Ishikawa (cell line): ENCODE results near the gene RRAGD.

Experiments
- CEBPB ChIP-seq: IDR thresholded peaks from 2 replicates; pipeline ENCODE4 v1.6.1; 2012
- CREB1 ChIP-seq: IDR thresholded peaks from 2 replicates; pipeline ENCODE4 v1.6.1; 2012; ENCODE audit warnings: low read depth
- EGR1 ChIP-seq: IDR thresholded peaks from 2 replicates; pipeline ENCODE4 v1.6.1; 2012
- EP300 ChIP-seq: IDR thresholded peaks from 2 replicates; pipeline ENCODE4 v1.6.1; 2012; ENCODE audit warnings: borderline replicate concordance
- FOXM1 ChIP-seq: IDR thresholded peaks from 2 replicates; pipeline ENCODE4 v1.6.1; 2012; ENCODE audit warnings: low read depth, borderline replicate concordance
- NFIC ChIP-seq: IDR thresholded peaks from 2 replicates; pipeline ENCODE4 v1.6.1; 2012
- RAD21 ChIP-seq: IDR thresholded peaks from 2 replicates; pipeline ENCODE4 v1.6.1; 2012; ENCODE audit warnings: low read depth
- TAF1 ChIP-seq: IDR thresholded peaks from 2 replicates; pipeline ENCODE4 v1.6.1; 2012; ENCODE audit warnings: low read depth, mild to moderate bottlenecking
- TCF12 ChIP-seq: IDR thresholded peaks from 2 replicates; pipeline ENCODE4 v1.6.1; 2012; ENCODE audit warnings: low read depth
- TEAD4 ChIP-seq: IDR thresholded peaks from 2 replicates; pipeline ENCODE4 v1.6.1; 2012
- YY1 ChIP-seq: IDR thresholded peaks from 2 replicates; pipeline ENCODE4 v1.6.1; 2012; ENCODE audit warnings: low read depth
- ZBTB7A ChIP-seq: IDR thresholded peaks from 2 replicates; pipeline ENCODE4 v1.6.1; 2012; ENCODE audit warnings: low read depth
- TF ChIP-seq, protein P1 (sequence below): IDR thresholded peaks from 2 replicates; pipeline ENCODE4 v1.6.1; 2012
- TF ChIP-seq, protein P2 (sequence below): IDR thresholded peaks from 2 replicates; pipeline ENCODE4 v1.6.1; 2012; ENCODE audit warnings: low read depth, mild to moderate bottlenecking
- TF ChIP-seq, protein P3 (sequence below): IDR thresholded peaks from 2 replicates; pipeline ENCODE4 v1.6.1; 2012

The RRAGD gene

DNA sequence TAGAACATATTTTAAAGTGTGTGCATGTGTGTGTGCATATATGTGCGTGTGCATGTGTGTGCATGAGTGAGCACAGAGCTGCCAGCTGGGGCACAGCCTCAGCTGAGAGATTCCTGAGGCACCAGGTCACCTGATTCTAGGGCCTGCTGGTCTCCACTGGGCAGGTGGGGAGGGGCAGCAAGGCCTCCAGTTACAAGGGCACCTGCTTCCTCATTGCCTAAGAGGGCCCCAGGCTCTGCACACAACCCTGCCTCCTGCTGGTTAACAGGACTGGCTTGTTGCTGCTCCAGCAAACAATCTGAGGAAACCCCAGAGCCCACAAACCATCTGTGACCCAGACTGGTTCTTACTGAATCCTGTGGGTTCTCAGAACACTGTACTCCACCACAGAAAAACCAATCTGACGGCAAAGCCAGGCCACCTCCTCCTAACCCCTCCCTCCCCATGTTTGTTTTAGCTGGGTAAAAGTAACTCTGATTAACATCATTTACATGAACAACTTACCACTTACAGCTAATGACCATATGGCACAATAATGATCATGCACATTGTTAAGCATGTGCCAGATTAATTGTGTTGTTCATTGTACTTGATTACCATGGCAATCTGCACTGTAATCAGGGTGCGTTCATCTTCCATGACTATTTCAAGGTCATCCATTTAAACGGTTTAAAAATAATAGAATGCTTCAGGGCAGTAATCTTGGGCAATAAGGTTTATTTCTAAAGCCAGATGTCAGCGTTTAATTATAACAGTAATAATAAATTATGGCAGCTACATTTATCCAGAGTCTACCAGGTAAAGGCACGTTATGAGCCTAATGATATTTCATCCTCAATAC is 36.4 kb downstream of the RRAGD start:
- TF ChIP-seq, protein P1, sequence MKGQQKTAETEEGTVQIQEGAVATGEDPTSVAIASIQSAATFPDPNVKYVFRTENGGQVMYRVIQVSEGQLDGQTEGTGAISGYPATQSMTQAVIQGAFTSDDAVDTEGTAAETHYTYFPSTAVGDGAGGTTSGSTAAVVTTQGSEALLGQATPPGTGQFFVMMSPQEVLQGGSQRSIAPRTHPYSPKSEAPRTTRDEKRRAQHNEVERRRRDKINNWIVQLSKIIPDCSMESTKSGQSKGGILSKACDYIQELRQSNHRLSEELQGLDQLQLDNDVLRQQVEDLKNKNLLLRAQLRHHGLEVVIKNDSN: peak; percentile 90
- TF ChIP-seq, protein P2, sequence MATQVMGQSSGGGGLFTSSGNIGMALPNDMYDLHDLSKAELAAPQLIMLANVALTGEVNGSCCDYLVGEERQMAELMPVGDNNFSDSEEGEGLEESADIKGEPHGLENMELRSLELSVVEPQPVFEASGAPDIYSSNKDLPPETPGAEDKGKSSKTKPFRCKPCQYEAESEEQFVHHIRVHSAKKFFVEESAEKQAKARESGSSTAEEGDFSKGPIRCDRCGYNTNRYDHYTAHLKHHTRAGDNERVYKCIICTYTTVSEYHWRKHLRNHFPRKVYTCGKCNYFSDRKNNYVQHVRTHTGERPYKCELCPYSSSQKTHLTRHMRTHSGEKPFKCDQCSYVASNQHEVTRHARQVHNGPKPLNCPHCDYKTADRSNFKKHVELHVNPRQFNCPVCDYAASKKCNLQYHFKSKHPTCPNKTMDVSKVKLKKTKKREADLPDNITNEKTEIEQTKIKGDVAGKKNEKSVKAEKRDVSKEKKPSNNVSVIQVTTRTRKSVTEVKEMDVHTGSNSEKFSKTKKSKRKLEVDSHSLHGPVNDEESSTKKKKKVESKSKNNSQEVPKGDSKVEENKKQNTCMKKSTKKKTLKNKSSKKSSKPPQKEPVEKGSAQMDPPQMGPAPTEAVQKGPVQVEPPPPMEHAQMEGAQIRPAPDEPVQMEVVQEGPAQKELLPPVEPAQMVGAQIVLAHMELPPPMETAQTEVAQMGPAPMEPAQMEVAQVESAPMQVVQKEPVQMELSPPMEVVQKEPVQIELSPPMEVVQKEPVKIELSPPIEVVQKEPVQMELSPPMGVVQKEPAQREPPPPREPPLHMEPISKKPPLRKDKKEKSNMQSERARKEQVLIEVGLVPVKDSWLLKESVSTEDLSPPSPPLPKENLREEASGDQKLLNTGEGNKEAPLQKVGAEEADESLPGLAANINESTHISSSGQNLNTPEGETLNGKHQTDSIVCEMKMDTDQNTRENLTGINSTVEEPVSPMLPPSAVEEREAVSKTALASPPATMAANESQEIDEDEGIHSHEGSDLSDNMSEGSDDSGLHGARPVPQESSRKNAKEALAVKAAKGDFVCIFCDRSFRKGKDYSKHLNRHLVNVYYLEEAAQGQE: no peak
- TF ChIP-seq, protein P3, sequence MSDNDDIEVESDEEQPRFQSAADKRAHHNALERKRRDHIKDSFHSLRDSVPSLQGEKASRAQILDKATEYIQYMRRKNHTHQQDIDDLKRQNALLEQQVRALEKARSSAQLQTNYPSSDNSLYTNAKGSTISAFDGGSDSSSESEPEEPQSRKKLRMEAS: peak; percentile 78
- TF ChIP-seq CREB1: no peak
- TF ChIP-seq YY1: no peak
- peak; percentile 90 for TF ChIP-seq TCF12
- TF ChIP-seq FOXM1: no peak; the same call in 1 of the 2 replicates
- TF ChIP-seq TAF1: no peak
- peak; percentile 92 for TF ChIP-seq CEBPB
- TF ChIP-seq TEAD4: peak; percentile 80
- no peak for TF ChIP-seq RAD21
- peak; percentile 65 for TF ChIP-seq EP300
- no peak for TF ChIP-seq EGR1
- peak; percentile 49; the same call in 1 of the 2 replicates for TF ChIP-seq NFIC
- TF ChIP-seq ZBTB7A: no peak

DNA sequence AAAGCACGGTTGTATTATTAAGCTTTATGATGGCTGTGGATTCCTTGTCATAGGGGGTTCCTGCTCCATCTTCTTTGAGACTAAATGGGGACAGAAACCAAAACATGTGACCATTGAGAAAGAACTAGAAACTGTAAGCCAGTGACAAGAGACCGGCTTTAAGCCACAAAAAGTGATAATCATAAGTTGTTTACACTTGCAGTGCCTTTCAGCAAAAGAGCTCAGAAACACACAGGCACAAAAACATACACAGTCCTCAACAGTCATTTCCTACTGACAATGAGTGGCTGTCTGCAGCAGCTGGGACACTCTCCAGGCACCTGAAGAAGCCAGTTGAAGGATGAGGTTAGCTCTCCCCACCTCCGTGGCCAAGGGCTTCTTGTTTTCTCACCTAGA is 39.6 kb downstream of the RRAGD start:
- TF ChIP-seq EGR1: no peak
- no peak for TF ChIP-seq TAF1
- TF ChIP-seq, protein P2: no peak
- TF ChIP-seq ZBTB7A: no peak
- TF ChIP-seq CREB1: no peak
- no peak for TF ChIP-seq FOXM1
- TF ChIP-seq TEAD4: no peak
- no peak for TF ChIP-seq TCF12
- TF ChIP-seq RAD21: no peak
- TF ChIP-seq, protein P3: no peak
- TF ChIP-seq YY1: no peak
- TF ChIP-seq EP300: no peak

DNA sequence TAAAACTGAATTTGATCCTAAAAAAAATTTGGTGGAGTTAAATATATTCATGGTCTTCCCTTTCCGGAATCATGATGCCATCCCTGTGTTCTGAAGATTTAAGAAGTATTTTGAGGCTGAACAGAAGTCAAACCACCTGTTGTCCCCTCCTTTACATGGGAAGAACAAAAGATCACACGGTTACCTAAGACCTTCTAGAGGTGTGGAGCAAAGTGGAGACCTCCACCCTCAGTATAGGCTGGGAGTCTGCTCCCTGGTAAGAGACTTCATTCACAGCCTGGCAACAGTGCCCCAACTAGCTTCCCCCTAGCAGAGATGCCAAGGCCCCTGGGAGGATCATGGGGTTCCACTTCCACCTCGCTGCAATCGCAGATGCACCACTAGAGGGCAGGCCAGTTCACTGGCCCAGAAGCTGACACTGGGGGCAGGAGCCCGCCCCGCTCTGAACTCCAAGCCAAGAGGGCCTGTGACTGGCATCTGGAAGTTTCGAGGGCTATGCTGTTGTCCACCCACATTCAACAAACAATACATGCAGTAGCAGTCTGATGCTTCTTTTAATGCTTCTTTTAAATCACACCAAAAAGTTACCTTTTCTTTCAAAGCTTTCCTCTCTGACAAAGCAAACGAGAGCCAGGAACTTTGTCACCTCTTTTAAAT is 40.1 kb downstream of the RRAGD start:
- TF ChIP-seq CREB1 (no peak), TCF12 (no peak), ZBTB7A (no peak), FOXM1 (no peak), TAF1 (no peak), RAD21 (peak; percentile 84)
- TF ChIP-seq, protein P3: no peak

DNA sequence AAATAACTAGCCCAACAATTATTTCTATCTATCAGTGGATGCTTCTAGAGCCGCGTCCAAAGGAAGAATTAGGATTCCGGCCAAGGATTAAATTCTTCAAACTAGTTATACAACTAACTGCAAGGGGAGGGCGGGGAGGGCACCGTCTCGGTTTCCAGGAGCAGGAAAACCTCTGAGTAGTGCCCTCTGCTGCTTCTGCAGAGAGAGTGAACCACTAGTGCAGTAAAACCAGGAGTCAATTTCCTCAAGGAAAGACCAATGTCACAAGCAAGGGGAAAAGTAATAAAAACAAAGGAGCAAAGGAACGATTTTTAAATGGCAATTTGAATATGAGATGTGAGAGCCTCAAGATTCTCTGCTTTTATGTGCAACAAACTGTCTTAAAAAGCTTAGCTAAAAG is 43.1 kb downstream of the RRAGD start:
- TF ChIP-seq NFIC: 0 out of 2 replicates have a peak, but pooled peaks have one; percentile 9
- peak; percentile 50 for TF ChIP-seq RAD21
- TF ChIP-seq, protein P1: no peak

DNA sequence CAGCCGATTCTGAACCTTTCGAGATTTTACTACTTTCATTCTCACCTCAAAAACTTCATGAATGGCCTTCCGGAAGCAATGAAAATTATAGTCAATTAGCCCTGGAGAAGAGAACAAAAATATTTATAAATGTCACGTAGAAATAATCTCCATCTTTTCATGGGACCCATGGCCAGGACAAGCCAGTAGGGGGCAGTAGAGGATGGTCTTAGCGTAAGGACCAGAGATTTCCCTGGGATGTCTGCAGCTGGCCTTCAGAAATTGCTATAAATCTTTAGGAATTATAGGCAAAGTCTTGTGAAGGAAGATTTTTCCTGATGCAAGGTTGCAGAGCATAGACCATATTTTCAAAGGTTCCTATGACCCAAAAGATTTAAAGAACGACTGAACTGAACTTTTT is 44.0 kb downstream of the RRAGD start:
- TF ChIP-seq CREB1 (no peak), NFIC (no peak), RAD21 (peak; percentile 82)

DNA sequence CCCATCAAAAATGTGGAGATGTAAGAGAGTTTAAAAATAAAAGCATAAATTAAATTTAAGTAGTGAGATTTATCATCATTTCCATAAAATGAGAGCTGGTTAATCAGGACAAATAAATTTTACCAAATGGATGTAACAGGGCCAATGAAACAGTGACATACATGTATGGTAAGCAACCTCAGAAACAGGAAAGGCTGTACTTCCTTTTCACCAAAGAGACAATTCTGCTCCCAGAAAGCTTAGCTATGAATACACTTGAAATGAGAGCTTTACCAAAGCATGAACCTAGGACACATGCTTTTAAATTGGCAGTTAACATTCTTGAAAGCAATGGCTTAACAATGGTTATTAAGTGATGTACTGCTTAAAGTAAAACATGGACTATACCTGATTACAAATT is 47.5 kb downstream of the RRAGD start:
- TF ChIP-seq ZBTB7A (no peak), TCF12 (no peak), TEAD4 (no peak), EGR1 (no peak), YY1 (no peak), TAF1 (no peak), RAD21 (no peak), CEBPB (no peak), NFIC (no peak), FOXM1 (no peak), CREB1 (no peak), EP300 (no peak)
- TF ChIP-seq, protein P1: no peak
- TF ChIP-seq, protein P2: no peak
- TF ChIP-seq, protein P3: no peak
